PFSK-1 (cell line): ENCODE data around the gene SAMD4A.

Source experiments
- FOXP2 ChIP-seq: optimal IDR thresholded peaks from 2 replicates; pipeline ENCODE3; 2011; ENCODE audit warnings: borderline replicate concordance, control low read depth, inconsistent platforms; ENCODE audit not compliant: insufficient read depth; ENCODE audit errors: extremely low read length, extremely low read depth
- POLR2AphosphoS5 ChIP-seq: IDR thresholded peaks from 2 replicates; pipeline ENCODE4 v1.6.1; 2012; ENCODE audit warnings: low read depth, mild to moderate bottlenecking, control low read depth, low read length, moderate library complexity
- SIN3A ChIP-seq: IDR thresholded peaks from 2 replicates; pipeline ENCODE4 v1.6.1; 2012; ENCODE audit warnings: mild to moderate bottlenecking, low read length, moderate library complexity, borderline replicate concordance; ENCODE audit not compliant: insufficient read depth

DNA sequence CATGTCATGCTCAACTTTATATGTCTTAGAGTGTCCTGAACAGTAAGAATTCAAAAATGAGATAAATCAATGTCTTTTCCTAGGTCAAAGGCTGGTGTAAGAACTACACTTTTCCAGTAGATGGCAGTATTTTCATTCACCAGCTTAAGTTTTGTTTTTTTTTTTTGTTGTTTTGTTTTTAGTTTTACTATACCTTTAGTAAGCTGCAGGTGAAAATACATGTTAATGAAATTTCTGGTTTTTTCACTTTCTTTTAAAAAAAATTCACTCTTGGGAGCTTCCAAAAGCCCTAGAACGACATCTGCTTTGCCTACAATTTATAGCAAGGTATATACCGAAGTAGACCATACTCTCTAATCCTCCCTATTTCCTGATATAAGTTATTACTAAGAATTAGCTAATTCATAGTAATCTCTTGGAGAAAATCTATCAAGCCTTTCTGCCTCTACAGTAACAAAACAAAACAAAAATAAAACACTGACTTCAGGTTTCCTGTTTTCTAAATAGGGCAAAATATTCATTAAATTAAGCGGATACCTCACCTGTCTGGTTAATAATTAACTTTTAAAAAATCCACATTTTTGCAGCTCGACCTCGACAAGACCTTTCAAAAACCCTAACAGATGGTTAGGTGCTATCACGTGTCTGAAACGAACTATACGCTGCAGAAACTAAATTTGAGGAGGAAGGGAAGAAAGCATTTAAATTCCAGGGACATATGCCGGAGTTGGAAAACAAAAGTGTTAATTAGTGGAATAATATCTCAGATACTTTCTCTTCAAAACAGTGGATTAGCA is 2.7 kb upstream of the SAMD4A start:
- TF ChIP-seq SIN3A, result no peak
- TF ChIP-seq POLR2AphosphoS5, result no peak
- TF ChIP-seq FOXP2, result no peak
